ENCODE results near the gene TMEM131L. TPM values are rescaled to one million over a fixed set of nuclear protein-coding genes. Genes with fewer than 3 reads are reported as not detected.

Gene TMEM131L
- total RNA-seq, 2 experiments from 2014 or later: 28.3 to 30.9 TPM

Other genes starting within 250 kb of the TMEM131L start
- gene MND1, start 121.7 kb upstream of the TMEM131L start, total RNA-seq: 10 to 100 TPM; 24.3 to 25.1 TPM
- under 1 TPM; 0.23 TPM for gene TLR2, start 217.9 kb downstream of the TMEM131L start, total RNA-seq

All from activated CD8-positive, alpha-beta memory T cell treated with anti-CD3 and anti-CD28 coated beads for 36 hours (primary cell).